ENCODE data around the gene FAM81A.

DNA sequence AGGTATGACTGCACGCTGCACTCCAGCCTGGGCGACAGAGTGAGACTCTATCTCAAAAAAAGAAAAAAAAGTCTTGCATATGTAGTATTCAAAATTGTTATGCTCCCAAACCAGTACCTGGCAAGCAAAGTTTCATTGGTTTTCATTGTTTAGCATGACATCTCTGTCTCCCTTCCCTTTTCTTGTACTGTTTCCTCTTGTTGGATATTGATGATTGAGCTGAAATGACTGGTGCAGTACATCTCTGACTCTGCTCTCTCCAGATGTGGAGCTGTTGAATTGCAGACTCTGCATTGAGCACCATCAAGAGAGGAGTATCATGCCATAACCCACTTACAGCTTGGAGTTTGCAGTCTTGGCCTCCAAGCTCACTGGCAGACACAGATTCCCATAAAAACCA is 77.2 kb downstream of the FAM81A start:
- TF ChIP-seq, protein P1, sequence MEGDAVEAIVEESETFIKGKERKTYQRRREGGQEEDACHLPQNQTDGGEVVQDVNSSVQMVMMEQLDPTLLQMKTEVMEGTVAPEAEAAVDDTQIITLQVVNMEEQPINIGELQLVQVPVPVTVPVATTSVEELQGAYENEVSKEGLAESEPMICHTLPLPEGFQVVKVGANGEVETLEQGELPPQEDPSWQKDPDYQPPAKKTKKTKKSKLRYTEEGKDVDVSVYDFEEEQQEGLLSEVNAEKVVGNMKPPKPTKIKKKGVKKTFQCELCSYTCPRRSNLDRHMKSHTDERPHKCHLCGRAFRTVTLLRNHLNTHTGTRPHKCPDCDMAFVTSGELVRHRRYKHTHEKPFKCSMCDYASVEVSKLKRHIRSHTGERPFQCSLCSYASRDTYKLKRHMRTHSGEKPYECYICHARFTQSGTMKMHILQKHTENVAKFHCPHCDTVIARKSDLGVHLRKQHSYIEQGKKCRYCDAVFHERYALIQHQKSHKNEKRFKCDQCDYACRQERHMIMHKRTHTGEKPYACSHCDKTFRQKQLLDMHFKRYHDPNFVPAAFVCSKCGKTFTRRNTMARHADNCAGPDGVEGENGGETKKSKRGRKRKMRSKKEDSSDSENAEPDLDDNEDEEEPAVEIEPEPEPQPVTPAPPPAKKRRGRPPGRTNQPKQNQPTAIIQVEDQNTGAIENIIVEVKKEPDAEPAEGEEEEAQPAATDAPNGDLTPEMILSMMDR (IDR thresholded peaks at IDR 0.05; ENCODE audit: low read depth, low read length): no peak
- TF ChIP-seq EZH2phosphoT487 (IDR thresholded peaks at IDR 0.05; ENCODE audit: low read depth): no peak

Data from OCI-LY3 (cell line).